Stomach (tissue), 9 donors: ENCODE measurements around the gene SUCLG2. TPM values are rescaled to one million over a fixed set of nuclear protein-coding genes. Genes with fewer than 3 reads are reported as not detected.
A peak's percentile ranks its signal among the peaks of the same experiment; 100 is the strongest.

Experiments
- DNase-seq, 2 donors: peaks; one replicate each; pipeline versions ENCODE4 v3.0.0 to v3.0.0-alpha.2; 2013 to 2019
- H3K27ac ChIP-seq, 5 donors: fragments of 200-600 bp in 4 of 5; sonication (generic) in 4 of 5; one replicate each; pipeline ENCODE4 v1.5.1; 2013 to 2019; ENCODE audit warnings: mild to moderate bottlenecking in 1 of 5, moderate library complexity in 1 of 5
- H3K27me3 ChIP-seq, 3 donors: fragments of 200-600 bp; sonication (generic); one replicate each; pipeline ENCODE4 v1.5.1; 2017 to 2019; ENCODE audit warnings: mixed run types in 1 of 3
- H3K36me3 ChIP-seq, 4 donors: fragments of 200-600 bp; sonication (generic); 1 replicate in 3 of 4; 2 replicates in 1 of 4; pipeline ENCODE4 v1.5.1; 2016 to 2019
- H3K4me1 ChIP-seq, 4 donors: fragments of 200-600 bp; sonication (generic); one replicate each; pipeline ENCODE4 v1.5.1; 2016 to 2019
- H3K4me3 ChIP-seq, 4 donors: fragments of 200-600 bp; sonication (generic) in 3 of 4; one replicate each; pipeline ENCODE4 v1.5.1; 2016 to 2019; ENCODE audit warnings: mild to moderate bottlenecking in 1 of 4
- H3K9me3 ChIP-seq, 4 donors: fragments of 200-600 bp; sonication (generic); one replicate each; pipeline ENCODE4 v1.5.1; 2016 to 2019
- EP300 ChIP-seq: sonication (generic); formaldehyde crosslinking; IDR thresholded peaks from one replicate; pipeline ENCODE4 v1.6.1; 2017; ENCODE audit warnings: antibody characterized with exemption
- POLR2A ChIP-seq, 4 donors: fragments of 450-650 bp; IDR thresholded peaks; one replicate each; pipeline ENCODE4 v1.6.1; 2016; ENCODE audit warnings: antibody characterized with exemption in 4 of 4, control low read depth in 2 of 4, mild to moderate bottlenecking in 1 of 4, moderate library complexity in 1 of 4
- POLR2AphosphoS5 ChIP-seq, 3 donors: sonication (generic); formaldehyde crosslinking; IDR thresholded peaks; one replicate each; pipeline ENCODE4 v1.6.1; 2016; ENCODE audit warnings: antibody characterized with exemption in 3 of 3
- WGBS, 5 donors: extraction: QIAGEN DNeasy Blood & Tissue Kit in 3 of 5; methylation state at CpG; one replicate each; pipeline versions ENCODE4 v1.1.5 to v1.1.7; 2013 to 2018; 5-methylcytosine and 5-hydroxymethylcytosine counted together
- intact Hi-C: fragments of 100-400 bp; cut with DNase I; formaldehyde crosslinking; loops from one replicate; pipeline ENCODE4 v1.15.1; 2023; ENCODE audit warnings: low total_unique reads
- polyA plus RNA-seq, 3 donors: library from polyadenylated mRNA; stranded (reverse); fragments of 200-250 nt; gene quantifications; one replicate each; pipeline ENCODE4 v1.2.3, GENCODE V29; 2013
- total RNA-seq, 5 donors: library from RNA; depleted of rRNA; stranded (reverse); fragments of >200 nt; gene quantifications; one replicate each; pipeline versions ENCODE4 v1.1.0 to v1.2.3, GENCODE V29; 2014 to 2016
- TF ChIP-seq, protein P1 (sequence below), 7 experiments: fragments of 450-650 bp in 4 of 7; fragments of 200-600 bp in 3 of 7; sonication (generic) in 3 of 7; IDR thresholded peaks; one replicate each; pipeline ENCODE4 v1.5.1; 2016 to 2019; ENCODE audit warnings: antibody characterized with exemption in 7 of 7, control low read depth in 2 of 7, mild to moderate bottlenecking in 1 of 7
- donor health status: healthy with polysubstance abuse.
- donor health status: Bipolar disorder and iron deficiency.
- donor health status: healthy.

SUCLG2 gene
- total and polyA plus RNA-seq, 8 donors: 30.9 to 174 (median 74.9) TPM

GRCh38 chr3:67493808-67494207, 160.6 kb downstream of the SUCLG2 start:
- intact Hi-C loops: no loop called here
- no peak for DNase-seq
- Histone ChIP-seq H3K4me3 (no peak overlapping the region), H3K36me3 (peaks cover 0 to 28% (median 24%) of the 10 kb centered on the region in 4 donors), H3K9me3 (no peaks in the 10 kb centered on the region), H3K27me3 (no peaks in the 10 kb centered on the region), H3K4me1 (peaks cover 0 to 46% (median 15%) of the 10 kb centered on the region in 4 donors), H3K27ac (no peak overlapping the region)
- 27 to 66% (median 52%) methylated on average over 3 of the region's 3 CpGs for WGBS, 5 donors
- TF ChIP-seq EP300 (no peak), POLR2AphosphoS5 (IDR thresholded peaks at IDR 0.05) (no peak), POLR2A (IDR thresholded peaks at IDR 0.05) (no peak)
- TF ChIP-seq, protein P1, sequence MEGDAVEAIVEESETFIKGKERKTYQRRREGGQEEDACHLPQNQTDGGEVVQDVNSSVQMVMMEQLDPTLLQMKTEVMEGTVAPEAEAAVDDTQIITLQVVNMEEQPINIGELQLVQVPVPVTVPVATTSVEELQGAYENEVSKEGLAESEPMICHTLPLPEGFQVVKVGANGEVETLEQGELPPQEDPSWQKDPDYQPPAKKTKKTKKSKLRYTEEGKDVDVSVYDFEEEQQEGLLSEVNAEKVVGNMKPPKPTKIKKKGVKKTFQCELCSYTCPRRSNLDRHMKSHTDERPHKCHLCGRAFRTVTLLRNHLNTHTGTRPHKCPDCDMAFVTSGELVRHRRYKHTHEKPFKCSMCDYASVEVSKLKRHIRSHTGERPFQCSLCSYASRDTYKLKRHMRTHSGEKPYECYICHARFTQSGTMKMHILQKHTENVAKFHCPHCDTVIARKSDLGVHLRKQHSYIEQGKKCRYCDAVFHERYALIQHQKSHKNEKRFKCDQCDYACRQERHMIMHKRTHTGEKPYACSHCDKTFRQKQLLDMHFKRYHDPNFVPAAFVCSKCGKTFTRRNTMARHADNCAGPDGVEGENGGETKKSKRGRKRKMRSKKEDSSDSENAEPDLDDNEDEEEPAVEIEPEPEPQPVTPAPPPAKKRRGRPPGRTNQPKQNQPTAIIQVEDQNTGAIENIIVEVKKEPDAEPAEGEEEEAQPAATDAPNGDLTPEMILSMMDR (IDR thresholded peaks at IDR 0.05): no peak

DNA sequence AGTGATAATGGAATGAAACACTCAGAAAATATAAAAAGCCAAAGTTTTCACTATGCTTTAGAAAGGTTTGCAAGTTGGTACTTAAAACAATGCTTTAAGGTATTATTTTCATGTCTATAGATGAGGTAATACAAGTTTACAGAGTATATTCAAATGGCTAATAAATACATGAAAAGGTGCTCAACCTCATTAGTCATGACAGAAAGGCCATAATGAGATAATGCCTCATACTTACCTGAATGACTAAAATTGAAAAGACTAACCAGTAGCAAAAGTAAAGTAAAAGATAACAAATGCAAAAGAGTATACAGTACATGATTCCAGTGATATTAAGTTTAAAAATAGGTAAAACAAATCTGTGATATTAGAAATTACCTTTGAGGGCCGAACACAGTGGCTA, 163.8 kb downstream of the SUCLG2 start:
- no peak for DNase-seq
- Histone ChIP-seq H3K27ac (peak overlapping the region in 1 of 5 donors; percentile 31), H3K9me3 (no peaks in the 10 kb centered on the region), H3K27me3 (no peaks in the 10 kb centered on the region), H3K4me3 (no peak overlapping the region), H3K4me1 (peaks cover 4 to 52% (median 18%) of the 10 kb centered on the region in 4 donors), H3K36me3 (peaks cover 0 to 26% (median 22%) of the 10 kb centered on the region in 4 donors)
- intact Hi-C loops: no loop called here
- TF ChIP-seq EP300 (no peak), POLR2A (IDR thresholded peaks at IDR 0.05) (no peak), POLR2AphosphoS5 (IDR thresholded peaks at IDR 0.05) (no peak)
- TF ChIP-seq, protein P1 (IDR thresholded peaks at IDR 0.05): no peak
- 50 to 100% (median 96%) methylated on average over 1 of the region's 1 CpG for WGBS, 5 donors

DNA sequence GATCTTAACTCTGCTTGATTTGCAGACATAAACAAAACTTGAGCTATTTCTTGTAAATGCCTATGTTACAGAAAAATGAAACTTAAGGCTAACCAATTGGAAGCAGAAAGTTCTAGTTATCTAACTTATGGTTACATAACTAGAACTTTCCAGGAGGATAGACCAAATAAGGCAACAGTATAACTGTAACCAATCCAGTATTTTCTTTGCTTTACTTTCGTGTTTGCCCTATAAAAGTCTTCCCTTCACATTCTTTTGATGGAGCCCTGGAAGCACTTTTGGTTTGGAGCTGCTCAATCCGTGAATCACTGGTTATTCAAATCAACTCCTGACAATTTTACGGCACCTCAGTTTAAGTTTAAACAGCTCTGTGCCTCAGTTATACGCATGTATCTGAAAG, 164.6 kb downstream of the SUCLG2 start:
- H3K4me1 ChIP-seq: peaks cover 4 to 51% (median 17%) of the 10 kb centered on the region in 4 donors
- H3K9me3 ChIP-seq: no peaks in the 10 kb centered on the region
- intact Hi-C loops: no loop called here
- H3K27me3 ChIP-seq: no peaks in the 10 kb centered on the region
- DNase-seq: no peak
- no peak overlapping the region for H3K4me3 ChIP-seq
- peaks cover 0 to 18% (median 14%) of the 10 kb centered on the region in 4 donors for H3K36me3 ChIP-seq
- TF ChIP-seq POLR2AphosphoS5 (IDR thresholded peaks at IDR 0.05) (no peak), POLR2A (IDR thresholded peaks at IDR 0.05) (no peak), EP300 (no peak)
- TF ChIP-seq, protein P1 (IDR thresholded peaks at IDR 0.05): no peak
- 52 to 69% (median 55%) methylated on average over 4 of the region's 4 CpGs for WGBS, 5 donors
- H3K27ac ChIP-seq: peak overlapping the region in 3 of 5 donors; percentile 4 to 31 (median 19)

GRCh38 chr3:67487564-67488114, 166.8 kb downstream of the SUCLG2 start:
- intact Hi-C loops: no loop called here
- Histone ChIP-seq H3K27me3 (no peaks in the 10 kb centered on the region), H3K36me3 (peaks cover 0 to 4% (median 2%) of the 10 kb centered on the region in 4 donors), H3K4me1 (peaks cover 4 to 48% (median 17%) of the 10 kb centered on the region in 4 donors), H3K4me3 (no peak overlapping the region), H3K9me3 (no peaks in the 10 kb centered on the region), H3K27ac (no peak overlapping the region)
- TF ChIP-seq EP300 (no peak), POLR2A (IDR thresholded peaks at IDR 0.05) (no peak), POLR2AphosphoS5 (IDR thresholded peaks at IDR 0.05) (no peak)
- TF ChIP-seq, protein P1 (IDR thresholded peaks at IDR 0.05): no peak
- no peak for DNase-seq
- 38 to 79% (median 69%) methylated on average over 1 of the region's 1 CpG for WGBS, 5 donors
